GM23248 (cell line): ENCODE data around the gene TNFRSF8.

Experiments
- EZH2 ChIP-seq: fragments of 200-600 bp; sonication (generic); IDR thresholded peaks from 2 replicates; pipeline ENCODE4 v1.6.1; 2018; ENCODE audit warnings: antibody characterized with exemption, mild to moderate bottlenecking; ENCODE audit not compliant: insufficient read depth, poor library complexity, severe bottlenecking
- EZH2phosphoT487 ChIP-seq: fragments of 200-600 bp; sonication (generic); IDR thresholded peaks from 2 replicates; pipeline ENCODE4 v1.6.1; 2018; ENCODE audit warnings: antibody characterized with exemption, moderate library complexity, mild to moderate bottlenecking, low read depth; ENCODE audit not compliant: insufficient read depth

DNA sequence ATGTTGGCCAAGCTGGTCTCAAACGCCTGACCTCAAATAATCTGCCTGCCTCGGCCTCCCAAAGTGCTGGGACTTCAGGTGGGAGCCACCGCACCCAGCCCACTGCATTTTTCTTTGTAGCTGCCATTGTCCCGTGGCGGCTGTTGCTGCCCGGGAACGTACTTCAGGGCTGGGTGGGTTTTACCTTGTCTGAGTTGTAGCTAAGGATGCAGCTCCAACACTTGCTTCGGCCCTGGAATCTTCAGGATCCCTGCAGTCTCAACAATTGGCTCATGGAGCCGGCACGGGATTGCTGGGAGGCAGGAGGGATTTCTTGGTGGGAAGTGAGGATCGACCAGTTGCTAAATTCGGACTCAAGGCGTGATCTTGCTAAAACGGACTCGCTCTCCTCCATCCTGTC lies 10.7 kb downstream of the TNFRSF8 start:
- TF ChIP-seq EZH2phosphoT487, result no peak
- TF ChIP-seq EZH2, result no peak
